Mucosa of descending colon (tissue), 3 donors: Measurements from ENCODE around the gene TRAIP. TPM values are rescaled to one million over a fixed set of nuclear protein-coding genes. Genes with fewer than 3 reads are reported as not detected.
"Not testable (repeated sequence)": the region's sequence is repeated elsewhere in the genome, so short reads cannot be mapped to it uniquely, and the experiment has no call there.

Experiments
- ATAC-seq: fragments of 200-7000 bp; cut with Tn5 transposase; one replicate; pipeline ENCODE4 v1.9.1; 2020; ENCODE audit warnings: mild to moderate bottlenecking, moderate library complexity
- DNase-seq, 3 donors: peaks; one replicate each; pipeline ENCODE4 v3.0.0-alpha.2; 2020
- H3K36me3 ChIP-seq: fragments of 200-600 bp; one replicate; pipeline ENCODE4 v1.8.0; 2021; ENCODE audit warnings: low read depth, mild to moderate bottlenecking
- H3K4me1 ChIP-seq: fragments of 200-600 bp; one replicate; pipeline ENCODE4 v1.8.0; 2021; ENCODE audit warnings: low read depth, mild to moderate bottlenecking
- H3K4me3 ChIP-seq: fragments of 200-600 bp; one replicate; pipeline ENCODE4 v1.8.0; 2021; ENCODE audit warnings: mild to moderate bottlenecking
- H3K9me3 ChIP-seq: fragments of 200-600 bp; one replicate; pipeline ENCODE4 v1.8.0; 2021; ENCODE audit warnings: mild to moderate bottlenecking
- intact Hi-C, 2 donors: fragments of 100-400 bp; cut with DNase I in 1 of 2; cut with micrococcal nuclease in 1 of 2; formaldehyde crosslinking; loops; one replicate each; pipeline versions ENCODE4 v1.11.0 to v1.11.1; 2022; cut with DNase I, micrococcal nuclease
- total RNA-seq, 3 donors: library from RNA; stranded (reverse); fragmentation: NEBNext Ultra II Directional in 2 of 3; extraction: Animal tissue kit (Norgen Biotek cat#: 25700) in 2 of 3; gene quantifications; one replicate each; pipeline versions ENCODE4 v1.2.1 to v1.2.4, GENCODE V29; 2021 to 2023
- TF ChIP-seq, protein P1 (sequence below): fragments of 200-600 bp; IDR thresholded peaks from one replicate; pipeline ENCODE4 v1.8.0; 2022; ENCODE audit warnings: antibody characterized with exemption, mild to moderate bottlenecking
- donor health status: DM: no; HTN: no; CAD: no; lungs with moderate emphysema.
- donor health status: DM: no; HTN: no; CAD: no.
- donor health status: DM: no; HTN: yes; CAD: no.

TRAIP gene
- total RNA-seq, 3 donors from 2014 or later = 2.6 to 5.4 (median 4.0) TPM

DNA sequence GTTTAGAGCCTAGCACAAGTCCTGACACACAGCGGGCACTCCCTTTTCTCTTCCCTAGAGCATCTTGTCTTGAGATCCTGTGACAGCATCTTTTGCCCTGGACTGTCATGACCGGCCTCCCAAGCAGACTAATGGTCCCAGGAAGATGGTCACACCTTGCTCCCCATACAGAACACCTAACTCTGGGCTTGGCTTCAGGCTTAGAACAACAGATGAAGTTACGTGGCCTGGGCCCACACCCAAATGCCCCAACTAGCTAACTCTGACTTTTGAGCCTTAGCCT lies 69.2 kb downstream of the TRAIP start:
- H3K36me3 ChIP-seq = peaks cover 3% of the 10 kb centered on the region
- intact Hi-C loops = no loop called here
- H3K9me3 ChIP-seq = no peaks in the 10 kb centered on the region
- DNase-seq = no peak
- no peak overlapping the region for H3K4me3 ChIP-seq
- TF ChIP-seq, protein P1, sequence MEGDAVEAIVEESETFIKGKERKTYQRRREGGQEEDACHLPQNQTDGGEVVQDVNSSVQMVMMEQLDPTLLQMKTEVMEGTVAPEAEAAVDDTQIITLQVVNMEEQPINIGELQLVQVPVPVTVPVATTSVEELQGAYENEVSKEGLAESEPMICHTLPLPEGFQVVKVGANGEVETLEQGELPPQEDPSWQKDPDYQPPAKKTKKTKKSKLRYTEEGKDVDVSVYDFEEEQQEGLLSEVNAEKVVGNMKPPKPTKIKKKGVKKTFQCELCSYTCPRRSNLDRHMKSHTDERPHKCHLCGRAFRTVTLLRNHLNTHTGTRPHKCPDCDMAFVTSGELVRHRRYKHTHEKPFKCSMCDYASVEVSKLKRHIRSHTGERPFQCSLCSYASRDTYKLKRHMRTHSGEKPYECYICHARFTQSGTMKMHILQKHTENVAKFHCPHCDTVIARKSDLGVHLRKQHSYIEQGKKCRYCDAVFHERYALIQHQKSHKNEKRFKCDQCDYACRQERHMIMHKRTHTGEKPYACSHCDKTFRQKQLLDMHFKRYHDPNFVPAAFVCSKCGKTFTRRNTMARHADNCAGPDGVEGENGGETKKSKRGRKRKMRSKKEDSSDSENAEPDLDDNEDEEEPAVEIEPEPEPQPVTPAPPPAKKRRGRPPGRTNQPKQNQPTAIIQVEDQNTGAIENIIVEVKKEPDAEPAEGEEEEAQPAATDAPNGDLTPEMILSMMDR = no peak
- no peak for ATAC-seq
- peaks cover 26% of the 10 kb centered on the region for H3K4me1 ChIP-seq

DNA sequence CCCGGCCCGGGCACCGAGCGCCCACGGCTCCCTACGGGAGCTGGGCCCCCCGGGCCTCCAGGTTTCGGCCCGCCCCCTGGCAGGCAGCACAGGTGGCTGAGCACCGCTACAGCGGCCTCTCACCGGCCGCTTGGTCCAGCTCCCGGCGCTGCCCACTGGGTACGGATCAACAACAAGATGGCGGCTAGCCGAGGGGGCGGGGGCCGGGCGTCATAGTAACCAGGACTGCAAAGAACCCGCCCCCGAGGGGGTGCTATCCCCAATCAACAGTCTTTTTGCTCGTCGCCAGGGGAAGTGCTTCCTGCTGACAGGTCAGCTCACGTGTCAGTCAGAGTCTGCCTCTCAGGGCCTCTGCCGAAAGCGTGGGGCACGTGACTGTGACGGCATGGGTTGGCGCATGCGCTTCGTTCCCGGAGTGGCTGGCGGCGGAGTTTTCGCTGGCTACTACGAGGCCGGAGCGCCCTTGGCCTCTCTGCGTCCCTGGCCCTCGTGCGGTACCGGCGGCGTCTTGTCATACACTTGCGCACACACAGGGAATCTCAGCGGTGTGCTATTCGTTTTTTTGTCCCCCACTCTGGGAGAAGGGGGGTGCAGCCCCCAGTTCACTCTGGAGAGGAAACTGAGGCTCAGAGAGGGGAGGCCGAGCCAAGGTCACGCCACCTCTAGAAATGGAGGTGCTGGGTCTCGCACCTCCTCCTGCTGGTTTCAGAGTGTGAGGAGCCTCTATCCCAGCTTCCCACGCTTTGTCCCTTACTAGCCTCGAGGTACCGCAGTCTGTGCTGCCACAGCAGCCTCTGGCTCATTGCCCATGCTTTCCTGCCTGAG lies 69.8 kb downstream of the TRAIP start, which contains the start of gene IP6K1:
Gene IP6K1 (minus strand): TSS at position 186 of the 825 bp plus-strand sequence. CDS start 38,502 bp downstream, outside the sequence.
- Histone ChIP-seq H3K36me3 (peaks cover 3% of the 10 kb centered on the region), H3K9me3 (no peaks in the 10 kb centered on the region), H3K4me3 (peak within 1 kb of the TSS; percentile 99), H3K4me1 (peaks cover 32% of the 10 kb centered on the region)
- intact Hi-C loops = no loop called here
- DNase-seq (peak; percentile 100), ATAC-seq (peak; percentile 99)
- TF ChIP-seq, protein P1 = no peak

DNA sequence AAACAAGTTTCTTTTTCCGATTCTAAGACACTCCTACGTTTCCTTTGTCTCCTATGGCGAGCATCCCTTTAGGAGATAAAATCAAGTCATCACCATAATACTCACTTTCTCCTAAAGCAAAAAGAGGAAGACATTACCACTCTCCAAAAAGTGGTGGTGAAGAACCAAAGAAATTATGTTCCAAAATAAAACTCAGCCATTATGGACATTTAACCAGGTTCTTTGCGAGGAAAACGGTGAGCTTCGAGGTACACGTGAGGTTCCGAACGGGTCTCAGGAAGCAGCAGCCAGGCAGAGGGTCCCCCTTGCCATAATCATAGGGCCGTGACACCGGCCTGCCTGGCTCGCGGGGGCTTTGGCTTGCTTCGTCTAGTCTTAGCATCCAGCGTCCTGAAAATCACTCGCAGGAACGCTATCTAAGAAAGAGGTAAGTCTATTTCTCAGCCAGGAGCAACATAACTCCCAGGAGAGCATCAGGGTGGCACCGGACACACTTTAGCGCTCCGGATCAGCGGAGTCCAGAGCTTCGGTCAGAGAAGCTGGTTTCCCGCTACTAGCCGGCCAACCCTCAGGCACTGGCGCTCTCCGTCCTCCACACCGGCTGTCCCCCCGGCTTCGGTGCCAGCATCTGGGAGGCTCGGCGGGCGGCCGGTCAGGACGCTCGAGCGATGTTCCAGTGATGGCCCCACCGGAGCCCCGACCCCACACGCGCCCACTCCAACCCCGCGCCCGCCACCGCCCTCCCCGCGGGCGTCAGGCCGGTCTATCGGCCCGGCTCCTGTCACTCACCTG lies 70.6 kb downstream of the TRAIP start:
- peak overlapping the region; percentile 99 for H3K4me3 ChIP-seq
- H3K9me3 ChIP-seq = no peaks in the 10 kb centered on the region
- peaks cover 3% of the 10 kb centered on the region for H3K36me3 ChIP-seq
- TF ChIP-seq, protein P1 = no peak
- DNase-seq = peak in 1 of 3 donors; percentile 30
- ATAC-seq = peak; percentile 66
- H3K4me1 ChIP-seq = peaks cover 37% of the 10 kb centered on the region
- intact Hi-C loops = no loop called here

DNA sequence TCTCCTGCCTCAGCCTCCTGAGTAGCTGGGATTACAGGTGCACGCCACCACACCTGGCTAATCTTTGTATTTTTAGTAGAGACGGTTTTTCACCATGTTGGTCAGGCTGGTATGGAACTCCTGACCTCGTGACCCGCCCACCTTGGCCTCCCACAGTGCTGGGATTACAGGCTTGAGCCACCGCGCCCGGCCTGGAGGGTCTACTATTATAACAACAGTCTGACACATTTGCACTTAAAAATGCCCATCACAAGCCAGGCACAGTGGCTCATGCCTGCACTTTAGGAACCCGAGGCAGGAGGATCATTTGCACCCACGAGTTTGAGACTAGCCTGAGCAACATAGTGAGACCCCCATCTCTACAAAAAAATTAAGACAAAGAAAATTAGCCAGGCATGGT lies 74.1 kb downstream of the TRAIP start:
- H3K36me3 ChIP-seq, intact Hi-C loops, H3K9me3 ChIP-seq, ATAC-seq, H3K4me3 ChIP-seq, DNase-seq: not testable (repeated sequence)
- peaks cover 40% of the 10 kb centered on the region for H3K4me1 ChIP-seq

DNA sequence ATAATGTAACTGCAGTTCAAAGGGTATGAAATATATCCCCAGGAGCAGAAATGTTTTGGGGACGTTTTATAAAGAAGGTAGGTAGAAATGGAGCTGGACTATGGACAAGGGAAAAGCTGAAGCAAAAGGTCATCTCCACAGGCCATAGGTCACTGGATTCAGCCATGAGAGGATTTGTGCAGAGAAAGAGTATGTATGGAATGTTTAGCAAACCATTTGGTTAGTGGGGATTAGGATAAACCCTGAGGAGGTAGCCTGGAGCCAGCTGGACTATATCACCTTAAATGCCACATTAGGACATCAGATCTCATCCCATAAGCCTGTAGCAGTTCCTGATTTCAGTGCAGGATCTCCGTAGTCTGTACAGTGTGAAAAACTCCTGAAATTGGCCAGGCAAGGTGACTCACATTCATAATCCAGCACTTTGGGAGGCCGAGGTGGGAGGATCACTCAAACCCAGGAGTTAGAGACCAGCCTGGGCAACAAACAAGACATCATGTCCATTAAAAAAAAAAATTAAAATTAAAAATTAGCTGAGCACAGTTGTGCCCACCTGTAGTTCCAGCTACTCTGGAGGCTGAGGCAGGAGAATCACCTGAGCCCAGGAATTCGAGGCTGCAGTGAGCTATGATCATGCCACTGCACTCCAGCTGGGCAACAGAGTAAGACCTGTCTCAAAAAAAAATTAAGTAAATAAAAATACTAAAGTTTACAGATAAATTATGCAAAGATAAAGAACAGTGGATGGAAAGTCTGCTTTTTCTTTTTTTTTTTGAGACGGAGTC lies 74.8 kb downstream of the TRAIP start:
- peaks cover 35% of the 10 kb centered on the region for H3K4me1 ChIP-seq

DNA sequence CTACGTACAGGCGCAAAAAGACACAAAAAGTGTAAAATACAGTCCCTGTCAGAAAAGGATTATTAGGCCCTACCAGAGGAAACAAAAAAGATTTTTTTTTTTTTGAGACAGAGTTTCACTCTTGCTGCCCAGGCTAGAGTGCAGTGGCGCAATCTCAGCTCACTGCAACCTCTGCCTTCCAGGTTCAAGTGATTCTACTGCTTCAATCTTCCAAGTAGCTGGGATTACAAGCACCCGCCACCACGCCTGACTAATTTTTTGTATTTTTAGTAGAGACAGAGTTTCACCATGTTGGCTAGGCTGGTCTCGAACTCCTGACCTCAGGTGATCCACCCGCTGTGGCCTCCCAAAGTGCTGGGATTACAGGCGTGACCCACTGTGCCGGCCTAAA lies 75.4 kb downstream of the TRAIP start:
- H3K36me3 ChIP-seq, DNase-seq, ATAC-seq, intact Hi-C loops, H3K4me3 ChIP-seq, H3K9me3 ChIP-seq: not testable (repeated sequence)
- peaks cover 33% of the 10 kb centered on the region for H3K4me1 ChIP-seq

More for the DNA sequence above, 74.8 kb downstream of the TRAIP start:
- no peak overlapping the region for H3K4me3 ChIP-seq
- no peak for DNase-seq
- intact Hi-C loops = no loop called here
- TF ChIP-seq, protein P1 = no peak
- no peaks in the 10 kb centered on the region for H3K9me3 ChIP-seq
- ATAC-seq = no peak
- peaks cover 7% of the 10 kb centered on the region for H3K36me3 ChIP-seq
